PC-3 (cell line): ENCODE measurements around the gene MRM1.

Experiments used
- CTCF ChIP-seq: fragments of 300-600 bp; sonication (generic); conservative IDR thresholded peaks from 2 replicates; pipeline ENCODE4 v1.5.1; 2017; ENCODE audit warnings: antibody characterized with exemption, low read depth, mild to moderate bottlenecking, low read length
- EZH2 ChIP-seq: fragments of 300-600 bp; sonication (generic); IDR thresholded peaks from one replicate; pipeline ENCODE4 v1.6.1; 2017; ENCODE audit warnings: antibody characterized with exemption, mild to moderate bottlenecking, low read length; ENCODE audit not compliant: unreplicated experiment
- EZH2phosphoT487 ChIP-seq: fragments of 300-600 bp; sonication (generic); IDR thresholded peaks from 2 replicates; pipeline ENCODE4 v1.6.1; 2018; ENCODE audit warnings: mild to moderate bottlenecking, antibody characterized with exemption, low read length, borderline replicate concordance

- TF ChIP-seq CTCF (no peak), EZH2 (no peak), EZH2phosphoT487 (no peak)
Observed at GRCh38 chr17:36592716-36593321, 8.6 kb upstream of the MRM1 start.
